ENCODE results near the gene ELMO1. TPM values are rescaled to one million over a fixed set of nuclear protein-coding genes. Genes with fewer than 3 reads are reported as not detected.

Gene ELMO1
- total RNA-seq, 1 experiment from 2014 or later = 10.1 TPM

GRCh38 chr7:36943591-36944435 is 504.9 kb downstream of the ELMO1 start:
- DNase-seq (ENCODE audit: extremely low read depth, low read depth) = no peak

- DNase-seq (ENCODE audit: extremely low read depth, low read depth) = no peak
Measured at GRCh38 chr7:36942955-36943354, 505.7 kb downstream of the ELMO1 start.

- DNase-seq (ENCODE audit: extremely low read depth, low read depth) = no peak
Measured at GRCh38 chr7:36942541-36942940, 506.1 kb downstream of the ELMO1 start.

- no peak for DNase-seq (ENCODE audit: extremely low read depth, low read depth)
Measured at GRCh38 chr7:36942025-36942424, 506.6 kb downstream of the ELMO1 start.

- no peak for DNase-seq (ENCODE audit: extremely low read depth, low read depth)
Measured at GRCh38 chr7:36941359-36941758, 507.3 kb downstream of the ELMO1 start.

- DNase-seq (ENCODE audit: extremely low read depth, low read depth) = no peak
Measured at GRCh38 chr7:36939816-36940215, 508.8 kb downstream of the ELMO1 start.

GRCh38 chr7:36937754-36938563 is 510.7 kb downstream of the ELMO1 start:
- no peak for DNase-seq (ENCODE audit: extremely low read depth, low read depth)

GRCh38 chr7:36931892-36932291 is 516.8 kb downstream of the ELMO1 start:
- no peak for DNase-seq (ENCODE audit: extremely low read depth, low read depth)

- no peak for DNase-seq (ENCODE audit: extremely low read depth, low read depth)
Measured at GRCh38 chr7:36929791-36930190, 518.9 kb downstream of the ELMO1 start.

- DNase-seq (ENCODE audit: extremely low read depth, low read depth) = no peak
Measured at GRCh38 chr7:36928718-36929117, 519.9 kb downstream of the ELMO1 start.

- no peak for DNase-seq (ENCODE audit: extremely low read depth, low read depth)
Measured at GRCh38 chr7:36928311-36928710, 520.4 kb downstream of the ELMO1 start.

- no peak for DNase-seq (ENCODE audit: extremely low read depth, low read depth)
Measured at GRCh38 chr7:36925691-36926090, 523.0 kb downstream of the ELMO1 start.

GRCh38 chr7:36925207-36925606 is 523.5 kb downstream of the ELMO1 start:
- DNase-seq (ENCODE audit: extremely low read depth, low read depth) = no peak

- DNase-seq (ENCODE audit: extremely low read depth, low read depth) = no peak
Measured at GRCh38 chr7:36923943-36924436, 524.7 kb downstream of the ELMO1 start.

GRCh38 chr7:36923185-36923584 is 525.5 kb downstream of the ELMO1 start:
- no peak for DNase-seq (ENCODE audit: extremely low read depth, low read depth)

- DNase-seq (ENCODE audit: extremely low read depth, low read depth) = no peak
Measured at GRCh38 chr7:36920433-36920832, 528.2 kb downstream of the ELMO1 start.

- no peak for DNase-seq (ENCODE audit: extremely low read depth, low read depth)
Measured at GRCh38 chr7:36919738-36920137, 528.9 kb downstream of the ELMO1 start.

- no peak for DNase-seq (ENCODE audit: extremely low read depth, low read depth)
Measured at GRCh38 chr7:36918591-36918990, 530.1 kb downstream of the ELMO1 start.

GRCh38 chr7:36916619-36917018 is 532.0 kb downstream of the ELMO1 start:
- DNase-seq (ENCODE audit: extremely low read depth, low read depth) = no peak

- no peak for DNase-seq (ENCODE audit: extremely low read depth, low read depth)
Measured at GRCh38 chr7:36916116-36916515, 532.5 kb downstream of the ELMO1 start.

GRCh38 chr7:36911788-36912187 is 536.9 kb downstream of the ELMO1 start:
- DNase-seq (ENCODE audit: extremely low read depth, low read depth) = no peak

GRCh38 chr7:36910859-36911258 is 537.8 kb downstream of the ELMO1 start:
- DNase-seq (ENCODE audit: extremely low read depth, low read depth) = no peak

Measured in NCI-H460 (cell line).